T-cell (primary cell): ENCODE data around the gene CCDC9B. TPM values are rescaled to one million over a fixed set of nuclear protein-coding genes. Genes with fewer than 3 reads are reported as not detected.
A peak's percentile ranks its signal among the peaks of the same experiment; 100 is the strongest.

Experiments
- ATAC-seq, 4 experiments: fragments of 200-7000 bp in 3 of 4; fragments of 150-1000 bp in 1 of 4; cut with Tn5 transposase; replicated peaks in 1 of 4; 1 replicate in 3 of 4; 2 replicates in 1 of 4; pipeline ENCODE4 v1.10.0; 2021; ENCODE audit warnings: moderate library complexity in 3 of 4, mild to moderate bottlenecking in 2 of 4, moderate number of reproducible peaks in 1 of 4
- CTCF ChIA-PET, 2 donors: fragments of 300-600 bp; sonication (Branson Sonifier 250); formaldehyde crosslinking; loops; one replicate each; lab custom pipeline; 2022; ENCODE audit warnings: antibody characterized with exemption in 2 of 2; lab: Charles Lee
- POLR2A ChIA-PET, 2 donors: fragments of 300-600 bp; sonication (Branson Sonifier 250); formaldehyde crosslinking; loops; one replicate each; lab custom pipeline; 2022; ENCODE audit warnings: antibody characterized with exemption in 2 of 2; lab: Charles Lee
- DNase-seq, 35 experiments: peaks; one replicate each; pipeline versions ENCODE4 v3.0.0 to v3.0.0-alpha.2; 2013 to 2023
- H3K27ac ChIP-seq: one replicate; pipeline ENCODE4 v1.5.1; 2013; ENCODE audit warnings: low read length
- H3K27me3 ChIP-seq, 2 experiments: replicated peaks in 1 of 2; 1 replicate in 1 of 2; 2 replicates in 1 of 2; pipeline versions ENCODE4 v1.6.1 to v1.7.0; 2013; ENCODE audit warnings: low read length in 1 of 2, mixed read lengths in 1 of 2; ENCODE audit not compliant: control insufficient read depth in 2 of 2, insufficient read depth in 2 of 2; ENCODE audit errors: extremely low read depth in 1 of 2
- H3K36me3 ChIP-seq, 2 donors: 1 replicate in 1 of 2; 2 replicates in 1 of 2; pipeline versions ENCODE4 v1.6.1 to v1.7.0; 2013; ENCODE audit warnings: low read length in 1 of 2; ENCODE audit not compliant: control insufficient read depth in 2 of 2, insufficient read depth in 1 of 2; ENCODE audit errors: extremely low read depth in 1 of 2
- H3K4me1 ChIP-seq, 2 experiments: 1 replicate in 1 of 2; 2 replicates in 1 of 2; pipeline versions ENCODE4 v1.6.1 to v1.7.0; 2013; ENCODE audit warnings: low read length in 2 of 2, mixed read lengths in 1 of 2; ENCODE audit not compliant: insufficient read depth in 2 of 2, control insufficient read depth in 1 of 2; ENCODE audit errors: extremely low read depth in 1 of 2
- H3K4me3 ChIP-seq, 2 donors: 1 replicate in 1 of 2; 2 replicates in 1 of 2; pipeline versions ENCODE4 v1.5.1 to v1.7.0; 2013; ENCODE audit warnings: mild to moderate bottlenecking in 2 of 2, low read length in 1 of 2, moderate library complexity in 1 of 2; ENCODE audit not compliant: control insufficient read depth in 1 of 2; ENCODE audit errors: extremely low read depth in 1 of 2
- H3K9me3 ChIP-seq: 2 replicates; pipeline ENCODE4 v1.7.0; 2013
- H3K27ac Mint-ChIP-seq, 2 donors: one replicate each; pipeline ENCODE4 v1.8.0; 2020 to 2021; ENCODE audit warnings: mild to moderate bottlenecking in 2 of 2, mixed read lengths in 2 of 2
- H3K27me3 Mint-ChIP-seq, 2 donors: one replicate each; pipeline ENCODE4 v1.8.0; 2021 to 2022; ENCODE audit warnings: mixed read lengths in 2 of 2
- H3K36me3 Mint-ChIP-seq: one replicate; pipeline ENCODE4 v1.8.0; 2021; ENCODE audit warnings: mixed read lengths
- H3K4me1 Mint-ChIP-seq, 3 donors: one replicate each; pipeline ENCODE4 v1.8.0; 2020 to 2022; ENCODE audit warnings: mixed read lengths in 3 of 3, mild to moderate bottlenecking in 1 of 3
- H3K4me3 Mint-ChIP-seq, 3 donors: one replicate each; pipeline ENCODE4 v1.8.0; 2020 to 2022; ENCODE audit warnings: mild to moderate bottlenecking in 3 of 3, mixed read lengths in 3 of 3, moderate library complexity in 3 of 3
- H3K9me3 Mint-ChIP-seq, 3 donors: one replicate each; pipeline ENCODE4 v1.8.0; 2020 to 2022; ENCODE audit warnings: mixed read lengths in 3 of 3
- WGBS: methylation state at CpG from one replicate; pipeline ENCODE4 v1.1.5; 2013; ENCODE audit warnings: missing lambda C conversion rate; ENCODE audit not compliant: insufficient coverage; 5-methylcytosine and 5-hydroxymethylcytosine counted together
- total RNA-seq, 35 experiments: library from RNA in 6 of 35; stranded (reverse) in 6 of 35; fragments of 120-200 nt in 1 of 35; gene quantifications; one replicate each; pipeline versions ENCODE4 v1.2.1 to v1.2.4 and lab custom pipeline; 2013 to 2026

Gene CCDC9B
- total RNA-seq, 5 donors from 2014 or later (not counting 1 experiment from before 2014, with no cell fraction given): 0.80 to 2.2 (median 1.7) TPM

- H3K4me3 Mint-ChIP-seq: no peak overlapping the region
- H3K9me3 Mint-ChIP-seq: no peaks in the 10 kb centered on the region
- H3K27me3 ChIP-seq: peaks cover 0 to 19% of the 10 kb centered on the region in 2 experiments
- 75% methylated on average over 1 of the region's 7 CpGs for WGBS
- H3K4me1 ChIP-seq: peaks cover 0 to 20% of the 10 kb centered on the region in 2 experiments
- no peak overlapping the region for H3K27ac ChIP-seq
- CTCF ChIA-PET: interaction anchor here (1.0 to 2.1 kb wide), 2 partner anchors 37 to 52 kb away, joined by 3 to 6 read pairs; no protein-coding TSS in a partner anchor
- H3K36me3 ChIP-seq: peaks cover 14 to 35% of the 10 kb centered on the region in 2 donors
- POLR2A ChIA-PET: no interaction called here
- H3K36me3 Mint-ChIP-seq: peaks cover 9% of the 10 kb centered on the region
- no peak overlapping the region for H3K4me3 ChIP-seq
- no peak for ATAC-seq
- H3K27ac Mint-ChIP-seq: peak overlapping the region in 1 of 2 donors; percentile 57
- peaks cover 0 to 3% (median 0%) of the 10 kb centered on the region in 3 donors for H3K4me1 Mint-ChIP-seq
- H3K9me3 ChIP-seq: no peaks in the 10 kb centered on the region
- DNase-seq: no peak
- H3K27me3 Mint-ChIP-seq: peaks cover 2% of the 10 kb centered on the region in 2 donors
Measured at GRCh38 chr15:40286061-40286532, 54.6 kb downstream of the CCDC9B start.

DNA sequence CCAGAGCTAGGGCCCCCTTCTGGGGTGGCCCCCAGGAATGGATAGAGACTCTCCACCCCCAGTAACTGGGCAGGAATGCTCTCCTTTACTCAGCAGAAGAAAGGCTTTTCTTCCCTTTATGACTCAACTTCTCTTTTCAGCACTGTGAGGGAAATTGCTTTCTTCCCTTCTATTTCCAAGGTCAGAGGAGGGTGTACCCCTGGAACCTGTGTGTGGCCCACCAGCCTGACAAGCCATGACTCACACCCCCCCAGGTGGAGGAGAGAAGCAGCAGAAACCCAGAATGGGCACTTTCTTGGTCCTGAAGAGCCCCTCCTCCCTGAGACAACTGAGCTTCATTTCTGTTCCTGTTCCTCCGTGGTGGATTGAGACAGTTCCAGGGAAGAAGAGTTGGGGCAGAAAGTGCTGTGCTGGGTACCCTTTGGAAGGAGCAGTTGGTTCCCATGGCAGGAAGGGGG, 55.2 kb downstream of the CCDC9B start:
- H3K36me3 ChIP-seq: peaks cover 14 to 34% of the 10 kb centered on the region in 2 donors
- Mint-ChIP-seq H3K27ac (peak overlapping the region; percentile 48 to 57), H3K4me1 (peaks cover 0 to 5% (median 0%) of the 10 kb centered on the region in 3 donors), H3K36me3 (peaks cover 9% of the 10 kb centered on the region), H3K27me3 (peaks cover 4 to 7% of the 10 kb centered on the region in 2 donors), H3K9me3 (no peaks in the 10 kb centered on the region), H3K4me3 (no peak overlapping the region)
- no peak for DNase-seq
- no peaks in the 10 kb centered on the region for H3K9me3 ChIP-seq
- POLR2A ChIA-PET: no interaction called here
- peaks cover 0 to 21% of the 10 kb centered on the region in 2 experiments for H3K4me1 ChIP-seq
- peaks cover 0 to 24% of the 10 kb centered on the region in 2 experiments for H3K27me3 ChIP-seq
- 91% methylated on average over 1 of the region's 1 CpG for WGBS
- no peak overlapping the region for H3K27ac ChIP-seq
- CTCF ChIA-PET: interaction anchor here (0.7 to 2.1 kb wide), 4 partner anchors 11 to 137 kb away, joined by 3 to 6 read pairs (median 6); no protein-coding TSS in a partner anchor
- H3K4me3 ChIP-seq: no peak overlapping the region
- no peak for ATAC-seq

DNA sequence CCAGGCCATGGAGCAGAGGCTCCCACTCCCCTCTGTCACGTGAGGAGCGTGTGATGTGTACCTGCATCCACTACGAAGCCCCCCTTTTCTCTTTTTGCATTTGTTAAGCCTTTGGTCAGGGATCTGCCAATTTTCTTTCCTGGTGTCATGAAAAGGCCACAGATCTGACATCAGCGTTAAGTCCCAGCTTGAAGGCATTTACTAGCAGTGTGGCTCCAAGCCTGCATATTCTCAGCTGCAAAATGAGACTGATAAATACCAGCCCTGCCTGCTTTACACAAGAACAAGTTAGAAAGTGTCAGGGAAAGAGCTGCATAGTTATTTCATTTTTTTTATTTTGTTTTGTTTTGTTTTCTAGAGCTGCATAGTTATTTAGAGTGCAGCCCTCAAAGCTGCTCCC, 55.6 kb downstream of the CCDC9B start:
- CTCF ChIA-PET: interaction anchor here (0.7 to 2.1 kb wide), 3 partner anchors 11 to 137 kb away, joined by 5 to 6 read pairs (median 6); no protein-coding TSS in a partner anchor

DNA sequence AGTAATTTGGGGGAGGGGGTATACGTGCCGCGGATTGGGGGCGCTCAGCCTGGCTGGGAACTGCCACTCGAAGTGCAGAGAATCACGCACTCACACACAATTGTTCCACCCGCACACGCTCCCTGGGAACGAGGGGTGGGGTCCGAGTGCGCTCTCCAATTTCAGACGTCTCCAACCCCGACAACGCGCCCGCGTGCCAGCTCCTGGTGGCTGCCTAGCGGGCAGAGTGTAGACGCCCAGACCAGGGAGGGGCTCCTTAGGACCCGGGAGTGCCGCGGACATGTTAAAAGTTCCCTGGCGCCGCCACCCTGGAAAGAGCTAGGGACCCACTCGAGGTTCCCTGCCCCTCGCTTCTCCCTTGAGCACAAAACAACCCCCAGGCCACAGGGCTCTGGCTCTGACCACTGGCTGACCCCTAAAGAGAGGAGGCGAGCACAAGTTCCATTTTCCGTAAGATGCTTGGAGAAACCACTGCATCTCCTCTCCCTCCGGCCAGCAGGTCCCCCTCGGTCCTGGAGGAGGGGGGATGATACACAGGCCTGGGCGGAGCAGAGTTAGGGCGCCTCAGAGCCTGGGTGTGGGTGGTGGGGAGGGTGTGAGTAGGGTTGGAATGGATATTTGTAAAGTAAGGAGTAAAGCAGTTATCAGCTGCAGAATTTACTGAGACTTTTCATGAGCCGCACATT, 57.0 kb downstream of the CCDC9B start:
- H3K4me3 ChIP-seq: no peak overlapping the region
- ATAC-seq (no peak), DNase-seq (no peak)
- WGBS: 49% methylated on average over 19 of the region's 33 CpGs
- peaks cover 0 to 42% of the 10 kb centered on the region in 2 experiments for H3K27me3 ChIP-seq
- H3K4me1 ChIP-seq: peaks cover 0 to 28% of the 10 kb centered on the region in 2 experiments
- H3K27ac ChIP-seq: no peak overlapping the region
- no peaks in the 10 kb centered on the region for H3K9me3 Mint-ChIP-seq
- CTCF ChIA-PET: interaction anchor here (0.7 to 1.1 kb wide), 3 partner anchors 9 to 61 kb away, joined by 3 to 5 read pairs (median 4); no protein-coding TSS in a partner anchor
- H3K4me1 Mint-ChIP-seq: peaks cover 0 to 8% (median 4%) of the 10 kb centered on the region in 3 donors
- H3K36me3 ChIP-seq: peaks cover 6 to 16% of the 10 kb centered on the region in 2 donors
- no peaks in the 10 kb centered on the region for H3K36me3 Mint-ChIP-seq
- POLR2A ChIA-PET: interaction anchor here (0.6 to 0.7 kb wide), 2 partner anchors 73 to 249 kb away, joined by 3 to 4 read pairs; no protein-coding TSS in a partner anchor
- peaks cover 7 to 20% of the 10 kb centered on the region in 2 donors for H3K27me3 Mint-ChIP-seq
- H3K4me3 Mint-ChIP-seq: peak overlapping the region; percentile 13 to 42 (median 39)
- H3K27ac Mint-ChIP-seq: no peak overlapping the region
- H3K9me3 ChIP-seq: no peaks in the 10 kb centered on the region

More for the DNA sequence above, 55.6 kb downstream of the CCDC9B start:
- Histone ChIP-seq H3K4me1 (peaks cover 0 to 21% of the 10 kb centered on the region in 2 experiments), H3K27me3 (peaks cover 0 to 29% of the 10 kb centered on the region in 2 experiments), H3K4me3 (no peak overlapping the region), H3K36me3 (peaks cover 11 to 30% of the 10 kb centered on the region in 2 donors), H3K9me3 (no peaks in the 10 kb centered on the region), H3K27ac (no peak overlapping the region)
- H3K27me3 Mint-ChIP-seq: peaks cover 4 to 11% of the 10 kb centered on the region in 2 donors
- no peak for DNase-seq
- 88% methylated on average over 4 of the region's 4 CpGs for WGBS
- ATAC-seq: no peak
- no peaks in the 10 kb centered on the region for H3K9me3 Mint-ChIP-seq
- H3K27ac Mint-ChIP-seq: no peak overlapping the region
- peaks cover 0 to 5% (median 0%) of the 10 kb centered on the region in 3 donors for H3K4me1 Mint-ChIP-seq
- H3K36me3 Mint-ChIP-seq: peaks cover 9% of the 10 kb centered on the region
- POLR2A ChIA-PET: no interaction called here
- no peak overlapping the region for H3K4me3 Mint-ChIP-seq

DNA sequence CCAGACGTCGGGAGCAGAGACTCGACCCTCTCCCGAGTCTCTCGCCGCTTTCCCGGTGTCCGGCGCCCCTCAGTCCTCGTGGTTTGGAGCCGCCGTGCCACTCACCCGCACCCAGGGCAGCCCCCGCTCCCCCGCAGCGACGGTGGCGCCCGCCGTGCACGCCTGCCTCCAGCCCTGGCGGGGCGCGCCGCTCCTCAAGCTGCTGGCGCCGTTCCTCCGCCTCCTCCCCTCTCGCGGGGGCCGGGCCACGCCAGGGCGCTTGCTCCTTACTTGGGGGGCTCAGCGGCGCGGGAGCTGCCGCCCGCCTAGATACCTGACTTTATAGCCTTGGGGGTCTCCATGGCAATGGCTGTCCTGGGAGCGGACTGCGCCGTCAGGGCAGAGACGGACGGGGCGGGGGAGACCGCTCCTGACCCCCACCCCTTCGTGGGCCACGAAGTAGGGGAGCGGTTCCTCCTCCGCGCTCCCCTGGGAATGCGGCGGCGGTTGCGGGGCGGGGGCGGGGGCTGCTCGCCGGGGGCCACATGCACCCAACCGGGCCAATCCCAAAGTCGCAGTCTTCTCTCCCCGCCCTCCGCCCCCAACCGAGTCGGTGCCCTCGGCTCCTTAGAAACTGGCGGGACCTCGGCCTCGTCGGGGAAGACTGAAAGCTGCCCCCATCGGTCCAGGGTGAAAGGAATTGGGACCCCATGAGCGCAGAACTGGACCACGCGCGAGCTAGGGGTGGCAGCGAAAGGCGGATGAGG, 57.7 kb downstream of the CCDC9B start, which contains the start of gene ANKRD63:
Gene ANKRD63, minus strand, starts transcription at position 196 of the 746 bp plus-strand sequence. CDS start 478 bp downstream, outside the sequence.
- DNase-seq (peak in 25 of 35 experiments; percentile 10 to 56 (median 33)), ATAC-seq (peak; percentile 71 to 76 (median 74))
- Mint-ChIP-seq H3K36me3 (no peaks in the 10 kb centered on the region), H3K9me3 (no peaks in the 10 kb centered on the region), H3K4me1 (peaks cover 0 to 8% (median 4%) of the 10 kb centered on the region in 3 donors), H3K27ac (no peak within 1 kb of the TSS), H3K27me3 (peaks cover 7 to 26% of the 10 kb centered on the region in 2 donors), H3K4me3 (peak within 1 kb of the TSS; percentile 63 to 74 (median 65))
- ChIA-PET POLR2A (interaction anchor here (0.6 to 0.7 kb wide), 2 partner anchors 74 to 248 kb away, joined by 3 to 4 read pairs; no protein-coding TSS in a partner anchor), CTCF (interaction anchor here (0.7 to 1.1 kb wide), 3 partner anchors 8 to 61 kb away, joined by 3 to 5 read pairs (median 4); no protein-coding TSS in a partner anchor)
- peak within 1 kb of the TSS; percentile 47 to 77 for H3K4me3 ChIP-seq
- peaks cover 0 to 49% of the 10 kb centered on the region in 2 experiments for H3K27me3 ChIP-seq
- H3K27ac ChIP-seq: no peak within 1 kb of the TSS
- no peaks in the 10 kb centered on the region for H3K9me3 ChIP-seq
- 2% methylated on average over 62 of the region's 76 CpGs for WGBS
- peaks cover 6 to 12% of the 10 kb centered on the region in 2 donors for H3K36me3 ChIP-seq
- peaks cover 0 to 28% of the 10 kb centered on the region in 2 experiments for H3K4me1 ChIP-seq
